ENCODE measurements around the gene SMG6.
"Not testable (repeated sequence)": the region's sequence is repeated elsewhere in the genome, so short reads cannot be mapped to it uniquely, and the experiment has no call there.

Gene SMG6

DNA sequence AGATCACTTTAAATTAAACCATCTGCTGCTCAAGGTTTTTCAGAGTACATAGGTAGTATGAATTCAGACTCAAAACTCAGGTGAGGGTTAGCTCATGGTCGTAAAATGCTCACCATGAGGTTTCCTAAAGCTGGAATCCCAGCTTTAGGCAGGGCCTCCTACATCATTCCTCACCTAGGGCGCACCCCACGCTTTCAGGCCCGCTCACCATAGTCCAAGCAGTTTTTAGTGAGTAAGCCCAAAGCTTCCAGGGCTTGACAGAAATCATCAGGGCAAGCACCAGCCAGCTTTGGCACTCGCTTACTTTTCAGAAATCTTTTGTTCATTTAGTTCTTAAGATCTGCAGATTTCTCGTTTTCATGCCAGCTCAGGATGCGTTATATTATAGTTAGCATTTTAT, 158.9 kb downstream of the SMG6 start:
- DNase-seq (ENCODE audit: extremely low read depth, insufficient read length), result no peak
- H3K27me3 ChIP-seq (replicated peaks; ENCODE audit: control insufficient read depth, insufficient read depth, low read length), result no peaks in the 10 kb centered on the region
- H3K4me3 ChIP-seq (replicated peaks; ENCODE audit: low read depth, low read length), result no peak overlapping the region
- no peaks in the 10 kb centered on the region for H3K36me3 ChIP-seq (ENCODE audit: control insufficient read depth, insufficient read depth, low read length)
- TF ChIP-seq, protein P1, sequence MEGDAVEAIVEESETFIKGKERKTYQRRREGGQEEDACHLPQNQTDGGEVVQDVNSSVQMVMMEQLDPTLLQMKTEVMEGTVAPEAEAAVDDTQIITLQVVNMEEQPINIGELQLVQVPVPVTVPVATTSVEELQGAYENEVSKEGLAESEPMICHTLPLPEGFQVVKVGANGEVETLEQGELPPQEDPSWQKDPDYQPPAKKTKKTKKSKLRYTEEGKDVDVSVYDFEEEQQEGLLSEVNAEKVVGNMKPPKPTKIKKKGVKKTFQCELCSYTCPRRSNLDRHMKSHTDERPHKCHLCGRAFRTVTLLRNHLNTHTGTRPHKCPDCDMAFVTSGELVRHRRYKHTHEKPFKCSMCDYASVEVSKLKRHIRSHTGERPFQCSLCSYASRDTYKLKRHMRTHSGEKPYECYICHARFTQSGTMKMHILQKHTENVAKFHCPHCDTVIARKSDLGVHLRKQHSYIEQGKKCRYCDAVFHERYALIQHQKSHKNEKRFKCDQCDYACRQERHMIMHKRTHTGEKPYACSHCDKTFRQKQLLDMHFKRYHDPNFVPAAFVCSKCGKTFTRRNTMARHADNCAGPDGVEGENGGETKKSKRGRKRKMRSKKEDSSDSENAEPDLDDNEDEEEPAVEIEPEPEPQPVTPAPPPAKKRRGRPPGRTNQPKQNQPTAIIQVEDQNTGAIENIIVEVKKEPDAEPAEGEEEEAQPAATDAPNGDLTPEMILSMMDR (IDR thresholded peaks at IDR 0.05; ENCODE audit: insufficient read depth, low read length, poor library complexity, severe bottlenecking), result no peak

DNA sequence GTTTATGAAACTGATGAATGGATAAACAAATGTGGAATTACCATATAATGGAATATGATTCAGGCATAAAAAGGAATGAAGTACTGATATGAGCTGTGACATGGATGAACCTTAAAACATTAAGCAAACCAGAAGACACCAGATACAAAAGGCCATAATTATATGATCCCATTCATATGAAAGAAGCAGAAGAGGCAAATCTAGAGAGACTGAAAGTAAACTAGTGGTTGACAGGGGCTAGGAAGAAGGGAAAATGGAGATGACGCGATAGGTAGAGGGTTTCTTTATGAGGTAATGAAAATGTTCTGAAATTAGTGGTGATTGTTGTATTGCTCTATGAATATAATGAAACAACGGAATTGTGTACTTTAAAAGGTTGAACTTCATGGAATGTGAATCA, 160.3 kb downstream of the SMG6 start:
- Histone ChIP-seq H3K36me3 (ENCODE audit: control insufficient read depth, insufficient read depth, low read length) (no peaks in the 10 kb centered on the region), H3K4me3 (replicated peaks; ENCODE audit: low read depth, low read length) (no peak overlapping the region), H3K27me3 (replicated peaks; ENCODE audit: control insufficient read depth, insufficient read depth, low read length) (no peaks in the 10 kb centered on the region)
- DNase-seq (ENCODE audit: extremely low read depth, insufficient read length), result no peak
- TF ChIP-seq, protein P1 (IDR thresholded peaks at IDR 0.05; ENCODE audit: insufficient read depth, low read length, poor library complexity, severe bottlenecking), result no peak

DNA sequence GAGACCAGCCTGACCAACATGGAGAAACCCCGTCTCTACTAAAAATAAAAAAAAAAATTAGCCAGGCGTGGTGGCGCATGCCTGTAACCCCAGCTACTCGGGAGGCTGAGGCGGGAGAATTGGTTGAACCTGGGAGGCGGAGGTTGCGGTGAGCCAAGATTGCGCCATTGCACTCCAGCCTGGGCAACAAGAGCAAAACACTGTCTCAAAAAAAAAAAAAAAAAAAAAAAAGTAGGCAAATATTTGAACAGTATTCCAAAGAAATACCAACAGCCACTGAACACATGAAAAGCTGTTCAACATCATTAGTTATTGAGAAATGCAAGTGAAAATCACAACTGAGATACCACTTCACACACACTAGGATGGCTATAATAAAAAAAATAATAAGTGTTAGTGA, 160.9 kb downstream of the SMG6 start:
- not testable (repeated sequence) for H3K36me3 ChIP-seq (ENCODE audit: control insufficient read depth, insufficient read depth, low read length); DNase-seq (ENCODE audit: extremely low read depth, insufficient read length); H3K27me3 ChIP-seq (replicated peaks; ENCODE audit: control insufficient read depth, insufficient read depth, low read length); H3K4me3 ChIP-seq (replicated peaks; ENCODE audit: low read depth, low read length)

GRCh38 chr17:2140683-2141082, 162.9 kb downstream of the SMG6 start:
- TF ChIP-seq, protein P1 (IDR thresholded peaks at IDR 0.05; ENCODE audit: insufficient read depth, low read length, poor library complexity, severe bottlenecking), result no peak
- Histone ChIP-seq H3K27me3 (replicated peaks; ENCODE audit: control insufficient read depth, insufficient read depth, low read length) (no peaks in the 10 kb centered on the region), H3K36me3 (ENCODE audit: control insufficient read depth, insufficient read depth, low read length) (no peaks in the 10 kb centered on the region), H3K4me3 (replicated peaks; ENCODE audit: low read depth, low read length) (no peak overlapping the region)
- no peak for DNase-seq (ENCODE audit: extremely low read depth, insufficient read length)

GRCh38 chr17:2138761-2139160, 164.8 kb downstream of the SMG6 start:
- DNase-seq (ENCODE audit: extremely low read depth, insufficient read length), result peak; percentile 38
- Histone ChIP-seq H3K4me3 (replicated peaks; ENCODE audit: low read depth, low read length) (no peak overlapping the region), H3K27me3 (replicated peaks; ENCODE audit: control insufficient read depth, insufficient read depth, low read length) (no peaks in the 10 kb centered on the region), H3K36me3 (ENCODE audit: control insufficient read depth, insufficient read depth, low read length) (no peaks in the 10 kb centered on the region)
- TF ChIP-seq, protein P1 (IDR thresholded peaks at IDR 0.05; ENCODE audit: insufficient read depth, low read length, poor library complexity, severe bottlenecking), result no peak

DNA sequence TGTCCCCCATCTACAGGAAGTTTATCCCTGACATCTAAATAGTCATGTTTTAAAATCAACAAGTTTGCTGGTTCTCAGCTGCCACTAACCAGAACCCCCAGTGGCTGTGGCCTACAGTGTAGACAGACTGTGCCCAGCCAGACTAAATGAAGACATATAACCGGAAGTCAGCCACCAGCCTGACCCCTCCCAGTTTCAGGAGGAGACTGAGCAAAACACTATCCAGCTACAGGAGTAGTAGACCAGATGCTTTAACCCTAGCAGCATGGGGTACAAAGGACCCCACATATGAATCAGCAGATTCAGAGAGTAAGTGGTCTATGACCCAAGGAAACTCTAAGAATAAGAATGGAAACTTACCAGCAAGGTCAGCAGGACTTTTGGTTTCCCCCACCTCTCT, 165.3 kb downstream of the SMG6 start:
- Histone ChIP-seq H3K4me3 (replicated peaks; ENCODE audit: low read depth, low read length) (no peak overlapping the region), H3K36me3 (ENCODE audit: control insufficient read depth, insufficient read depth, low read length) (no peaks in the 10 kb centered on the region), H3K27me3 (replicated peaks; ENCODE audit: control insufficient read depth, insufficient read depth, low read length) (no peaks in the 10 kb centered on the region)
- peak; percentile 49 for DNase-seq (ENCODE audit: extremely low read depth, insufficient read length)
- TF ChIP-seq, protein P1 (IDR thresholded peaks at IDR 0.05; ENCODE audit: insufficient read depth, low read length, poor library complexity, severe bottlenecking), result no peak
